DND-41 (cell line): ENCODE data around the gene THSD1.
"Not testable (repeated sequence)": the region's sequence is repeated elsewhere in the genome, so short reads cannot be mapped to it uniquely, and the experiment has no call there.

Source experiments
- CTCF ChIP-seq: IDR thresholded peaks from 2 replicates; pipeline ENCODE4 v1.5.1; 2012; ENCODE audit warnings: borderline replicate concordance, low read length, moderate library complexity, mild to moderate bottlenecking; ENCODE audit not compliant: poor library complexity, severe bottlenecking; ENCODE audit errors: extremely low read depth
- EZH2 ChIP-seq: IDR thresholded peaks from 3 replicates; pipeline ENCODE4 v1.6.1; 2012; ENCODE audit warnings: borderline replicate concordance, low read depth, mild to moderate bottlenecking, moderate library complexity, low read length, inconsistent platforms; ENCODE audit not compliant: severe bottlenecking

- TF ChIP-seq CTCF, EZH2: not testable (repeated sequence)
Observed at GRCh38 chr13:52407436-52407835, 1.5 kb upstream of the THSD1 start.
